GM12875 (cell line): ENCODE data around the gene BPTF.
"Not testable (repeated sequence)": the region's sequence is repeated elsewhere in the genome, so short reads cannot be mapped to it uniquely, and the experiment has no call there.

Experiments
- H3K4me3 ChIP-seq: one replicate; pipeline ENCODE4 v1.5.1; 2011; ENCODE audit warnings: low read depth, low read length, control low read depth
- TF ChIP-seq, protein P1 (sequence below): IDR thresholded peaks from 2 replicates; pipeline ENCODE4 v1.5.1; 2011; ENCODE audit warnings: low read depth, mild to moderate bottlenecking, control low read depth, inconsistent platforms, low read length, moderate library complexity, borderline replicate concordance; ENCODE audit not compliant: insufficient read depth

Gene BPTF

DNA sequence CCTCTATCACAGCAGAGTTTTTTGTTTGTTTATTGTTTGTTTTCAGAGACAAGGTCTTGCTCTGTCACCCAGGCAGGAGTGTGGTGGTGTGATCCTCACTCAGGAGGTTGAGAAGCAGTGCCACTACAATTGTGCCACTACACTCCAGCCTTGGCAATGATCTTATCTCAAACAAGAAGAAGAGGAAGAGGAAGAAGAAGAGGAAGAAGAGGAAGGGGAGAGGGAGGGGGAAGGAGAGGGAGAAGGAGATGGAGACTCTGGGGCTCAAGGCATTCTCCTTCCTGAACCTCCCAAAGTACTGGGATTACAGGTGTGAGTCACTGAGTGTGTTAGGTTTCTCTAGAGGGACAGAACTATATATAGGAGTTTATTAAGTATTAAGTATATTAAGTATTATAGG lies 188.1 kb downstream of the BPTF start:
- TF ChIP-seq, protein P1, sequence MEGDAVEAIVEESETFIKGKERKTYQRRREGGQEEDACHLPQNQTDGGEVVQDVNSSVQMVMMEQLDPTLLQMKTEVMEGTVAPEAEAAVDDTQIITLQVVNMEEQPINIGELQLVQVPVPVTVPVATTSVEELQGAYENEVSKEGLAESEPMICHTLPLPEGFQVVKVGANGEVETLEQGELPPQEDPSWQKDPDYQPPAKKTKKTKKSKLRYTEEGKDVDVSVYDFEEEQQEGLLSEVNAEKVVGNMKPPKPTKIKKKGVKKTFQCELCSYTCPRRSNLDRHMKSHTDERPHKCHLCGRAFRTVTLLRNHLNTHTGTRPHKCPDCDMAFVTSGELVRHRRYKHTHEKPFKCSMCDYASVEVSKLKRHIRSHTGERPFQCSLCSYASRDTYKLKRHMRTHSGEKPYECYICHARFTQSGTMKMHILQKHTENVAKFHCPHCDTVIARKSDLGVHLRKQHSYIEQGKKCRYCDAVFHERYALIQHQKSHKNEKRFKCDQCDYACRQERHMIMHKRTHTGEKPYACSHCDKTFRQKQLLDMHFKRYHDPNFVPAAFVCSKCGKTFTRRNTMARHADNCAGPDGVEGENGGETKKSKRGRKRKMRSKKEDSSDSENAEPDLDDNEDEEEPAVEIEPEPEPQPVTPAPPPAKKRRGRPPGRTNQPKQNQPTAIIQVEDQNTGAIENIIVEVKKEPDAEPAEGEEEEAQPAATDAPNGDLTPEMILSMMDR: no peak
- H3K4me3 ChIP-seq: no peak overlapping the region

DNA sequence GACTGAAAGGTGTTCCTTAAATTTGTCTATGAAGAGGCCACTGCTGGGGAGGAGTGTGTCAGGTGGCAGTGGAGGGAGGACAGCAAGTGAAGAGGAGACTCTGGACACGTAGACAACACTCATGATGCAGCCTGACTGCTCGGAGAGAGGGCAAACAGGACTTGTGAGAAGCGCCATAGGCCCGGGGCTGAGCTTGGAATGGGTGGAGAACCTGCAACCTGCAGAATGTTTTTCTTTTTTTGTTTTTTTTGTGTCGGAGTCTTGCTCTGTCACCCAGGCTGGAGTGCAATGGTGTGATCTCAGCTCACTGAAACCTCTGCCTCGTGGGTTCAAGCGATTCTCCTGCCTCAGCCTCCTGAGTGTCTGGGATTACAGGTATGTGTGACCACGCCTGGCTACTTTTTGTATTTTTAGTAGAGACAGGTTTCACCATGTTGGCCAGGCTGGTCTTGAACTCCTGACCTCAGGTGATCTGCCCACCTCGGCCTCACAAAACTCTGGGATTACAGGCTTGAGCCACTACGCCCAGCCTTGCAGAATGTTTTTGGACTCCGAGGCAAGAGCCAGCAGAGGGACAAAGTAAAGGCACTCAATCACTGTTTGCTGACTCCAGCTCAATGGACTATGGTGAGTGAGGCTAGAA lies 189.9 kb downstream of the BPTF start:
- TF ChIP-seq, protein P1: no peak
- H3K4me3 ChIP-seq: no peak overlapping the region

DNA sequence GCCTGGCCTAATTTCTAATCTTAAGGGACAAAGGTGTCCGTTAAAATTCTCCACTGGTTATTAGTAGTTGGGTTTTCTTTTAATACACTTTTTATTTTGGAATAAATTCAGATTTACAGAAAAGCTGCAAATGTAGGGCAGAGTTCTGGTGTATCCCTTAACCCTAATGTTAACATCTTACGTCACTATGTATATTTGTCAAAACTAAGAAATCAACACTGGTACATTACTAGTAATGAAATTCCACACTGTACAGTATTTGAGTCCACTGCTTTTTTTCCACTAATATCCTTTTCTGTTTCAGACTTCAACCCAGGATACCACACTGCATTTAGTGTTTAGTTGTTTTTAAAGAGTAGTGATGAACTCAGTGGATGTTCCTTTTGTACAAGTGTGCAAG lies 191.5 kb downstream of the BPTF start:
- no peak overlapping the region for H3K4me3 ChIP-seq
- TF ChIP-seq, protein P1: no peak

DNA sequence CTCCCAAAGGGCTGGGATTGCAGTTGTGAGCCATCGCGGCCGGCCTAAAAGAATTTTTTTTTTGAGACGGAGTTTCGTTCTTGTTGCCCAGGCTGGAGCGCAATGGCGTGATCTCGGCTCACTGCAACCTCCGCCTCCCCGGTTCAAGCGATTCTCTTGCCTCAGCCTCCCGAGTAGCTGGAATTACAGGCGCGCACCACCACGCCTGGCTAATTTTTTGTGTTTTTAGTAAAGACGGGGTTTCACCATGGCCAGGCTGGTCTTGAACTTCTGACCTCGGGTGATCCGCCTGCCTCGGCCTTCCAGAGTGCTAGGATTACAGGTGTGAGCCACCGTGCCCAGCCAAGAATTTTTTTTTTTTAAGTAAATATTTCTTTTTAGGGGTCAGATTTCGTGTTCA lies 193.2 kb downstream of the BPTF start:
- not testable (repeated sequence) for H3K4me3 ChIP-seq

DNA sequence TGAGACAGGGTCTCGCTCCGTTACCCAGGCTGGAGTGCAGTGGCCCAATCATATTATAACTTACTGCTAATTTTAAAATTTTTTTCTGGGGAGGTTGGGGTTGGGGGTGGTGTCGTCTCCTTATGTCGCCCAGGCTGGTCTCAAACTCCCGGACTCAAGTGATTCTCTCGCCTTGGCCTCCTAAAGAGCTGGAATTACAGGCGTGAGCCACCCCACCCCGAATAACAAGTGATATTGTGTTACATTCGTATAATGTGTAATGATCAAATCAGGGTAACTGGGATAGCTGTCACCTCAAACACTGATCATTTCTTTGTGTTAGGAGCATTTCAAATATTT lies 194.0 kb downstream of the BPTF start:
- H3K4me3 ChIP-seq: no peak overlapping the region
- TF ChIP-seq, protein P1: no peak

DNA sequence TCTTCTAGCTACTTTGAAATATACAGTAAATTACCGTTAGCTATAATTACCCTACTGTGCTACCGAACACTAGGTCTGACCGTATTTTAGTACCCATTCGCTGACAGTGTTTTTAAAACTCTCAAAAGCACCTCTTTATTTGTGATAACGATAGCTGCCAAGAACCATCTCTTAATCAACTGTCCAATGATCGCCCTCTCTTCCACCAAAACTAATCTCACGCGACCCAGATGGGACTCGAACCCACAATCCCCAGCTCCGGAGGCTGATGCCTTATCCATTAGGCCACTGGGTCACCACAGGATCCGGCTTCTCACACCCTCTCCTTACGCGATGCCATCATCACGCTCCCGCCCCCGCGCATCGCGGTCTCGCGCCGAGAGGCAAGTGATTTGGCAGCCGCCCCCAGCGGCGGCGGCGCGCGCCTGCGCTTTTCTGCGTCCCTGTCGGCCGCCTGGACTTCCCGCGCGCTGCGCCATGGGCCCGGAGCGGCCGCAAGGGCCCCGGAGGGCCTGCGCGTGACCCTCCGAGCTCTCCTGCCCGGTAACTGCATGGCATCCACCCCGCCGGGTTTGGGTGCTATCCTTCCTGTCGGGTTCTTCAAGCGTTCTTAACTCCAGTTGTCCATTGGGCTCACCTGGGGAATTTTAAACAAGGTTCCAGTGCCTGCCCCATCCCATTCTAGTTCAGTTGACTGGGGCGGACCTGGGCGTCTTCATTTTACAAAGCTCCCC lies 194.5 kb downstream of the BPTF start:
- peak overlapping the region; percentile 57 for H3K4me3 ChIP-seq
- TF ChIP-seq, protein P1: peak; percentile 64

DNA sequence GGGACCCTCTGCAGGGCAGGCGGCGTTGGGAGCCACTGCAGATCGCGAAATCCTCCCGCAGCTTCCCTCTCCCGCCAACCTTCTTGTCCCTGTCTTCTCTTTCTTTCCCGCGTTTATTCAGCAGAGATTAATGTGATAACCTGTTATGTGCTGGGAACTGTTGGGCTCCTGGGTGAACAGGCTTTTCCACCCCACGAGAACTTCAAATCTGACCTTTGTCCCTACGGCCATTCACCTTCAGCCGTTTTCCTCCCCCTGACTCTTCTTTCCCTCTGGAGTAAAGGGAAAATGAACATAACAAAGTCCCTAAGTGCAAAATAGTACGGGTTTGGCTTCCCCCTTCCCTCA lies 195.1 kb downstream of the BPTF start:
- TF ChIP-seq, protein P1: no peak
- H3K4me3 ChIP-seq: peak overlapping the region; percentile 57

DNA sequence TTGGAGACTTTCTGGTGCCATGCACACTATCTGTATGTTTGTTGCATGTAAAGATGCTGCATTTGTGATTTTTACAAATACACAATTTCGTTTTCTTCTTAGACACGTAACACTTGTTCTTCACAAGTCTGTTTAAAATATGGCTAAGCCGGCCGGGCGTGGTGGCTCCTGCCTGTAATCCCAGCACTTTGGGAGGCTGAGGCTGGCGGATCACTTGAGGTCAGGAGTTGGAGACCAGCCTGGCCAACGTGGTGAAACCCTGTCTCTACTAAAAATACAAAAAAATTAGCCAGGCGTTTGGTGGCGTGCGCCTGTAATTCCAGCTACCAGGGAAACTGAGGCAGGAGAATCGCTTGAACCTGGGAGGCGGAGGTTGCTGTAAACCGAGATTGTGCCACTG lies 195.5 kb downstream of the BPTF start:
- H3K4me3 ChIP-seq: not testable (repeated sequence)
